ENCODE measurements around the gene LIPM.

Gene LIPM

GRCh38 chr10:88786032-88786770 lies 16.3 kb upstream of the LIPM start:
- H4K20me1 ChIP-seq (ENCODE audit: insufficient read depth, low read length) = no peaks in the 10 kb centered on the region
- H3K4me1 ChIP-seq (ENCODE audit: insufficient read depth, low read length) = no peaks in the 10 kb centered on the region
- H3K79me2 ChIP-seq (ENCODE audit: insufficient read depth, low read length) = no peaks in the 10 kb centered on the region
- H3K9ac ChIP-seq (ENCODE audit: low read depth, low read length) = no peak overlapping the region
- DNase-seq (no peak), ATAC-seq (ENCODE audit: insufficient read depth, low read depth) (no peak)
- H3K4me2 ChIP-seq (ENCODE audit: insufficient read depth, low read length) = no peak overlapping the region
- H2AFZ ChIP-seq (ENCODE audit: low read depth, low read length) = no peak overlapping the region
- H3K36me3 ChIP-seq (ENCODE audit: insufficient read depth, low read length) = no peaks in the 10 kb centered on the region
- TF ChIP-seq CTCF (IDR thresholded peaks at IDR 0.05; ENCODE audit: borderline replicate concordance, extremely low read depth, low read length, poor library complexity, severe bottlenecking) (no peak), EZH2 (IDR thresholded peaks at IDR 0.05; ENCODE audit: borderline replicate concordance, low read depth, low read length, severe bottlenecking) (no peak)
- no peaks in the 10 kb centered on the region for H3K27me3 ChIP-seq (ENCODE audit: insufficient read depth, low read length, poor library complexity)
- no peaks in the 10 kb centered on the region for H3K9me3 ChIP-seq (ENCODE audit: insufficient read depth, low read length, severe bottlenecking)
- no peak overlapping the region for H3K4me3 ChIP-seq (ENCODE audit: low read depth in 1 of 2, low read length in 2 of 2)
- no peak overlapping the region for H3K27ac ChIP-seq (ENCODE audit: low read length)

- H3K9ac ChIP-seq (ENCODE audit: low read depth, low read length) = no peak overlapping the region
- ATAC-seq (ENCODE audit: insufficient read depth, low read depth) = no peak
- DNase-seq = no peak
Measured at GRCh38 chr10:88787463-88787862, 15.1 kb upstream of the LIPM start.

GRCh38 chr10:88788924-88789323 lies 13.6 kb upstream of the LIPM start:
- H3K4me1 ChIP-seq (ENCODE audit: insufficient read depth, low read length) = no peaks in the 10 kb centered on the region

More at GRCh38 chr10:88787463-88787862, 15.1 kb upstream of the LIPM start:
- H3K4me2 ChIP-seq (ENCODE audit: insufficient read depth, low read length) = no peak overlapping the region
- H3K27me3 ChIP-seq (ENCODE audit: insufficient read depth, low read length, poor library complexity) = peaks cover 2% of the 10 kb centered on the region
- no peaks in the 10 kb centered on the region for H3K36me3 ChIP-seq (ENCODE audit: insufficient read depth, low read length)
- H3K9me3 ChIP-seq (ENCODE audit: insufficient read depth, low read length, severe bottlenecking) = no peaks in the 10 kb centered on the region
- H4K20me1 ChIP-seq (ENCODE audit: insufficient read depth, low read length) = no peaks in the 10 kb centered on the region
- TF ChIP-seq CTCF (IDR thresholded peaks at IDR 0.05; ENCODE audit: borderline replicate concordance, extremely low read depth, low read length, poor library complexity, severe bottlenecking) = no peak
- no peak for TF ChIP-seq EZH2 (IDR thresholded peaks at IDR 0.05; ENCODE audit: borderline replicate concordance, low read depth, low read length, severe bottlenecking)
- H3K27ac ChIP-seq (ENCODE audit: low read length) = no peak overlapping the region
- H3K4me1 ChIP-seq (ENCODE audit: insufficient read depth, low read length) = no peaks in the 10 kb centered on the region
- no peaks in the 10 kb centered on the region for H3K79me2 ChIP-seq (ENCODE audit: insufficient read depth, low read length)
- H3K4me3 ChIP-seq (ENCODE audit: low read depth in 1 of 2, low read length in 2 of 2) = no peak overlapping the region
- H2AFZ ChIP-seq (ENCODE audit: low read depth, low read length) = no peak overlapping the region

More at GRCh38 chr10:88788924-88789323, 13.6 kb upstream of the LIPM start:
- Histone ChIP-seq H3K36me3 (ENCODE audit: insufficient read depth, low read length) (no peaks in the 10 kb centered on the region), H3K27ac (ENCODE audit: low read length) (no peak overlapping the region), H2AFZ (ENCODE audit: low read depth, low read length) (no peak overlapping the region), H3K79me2 (ENCODE audit: insufficient read depth, low read length) (no peaks in the 10 kb centered on the region), H3K9me3 (ENCODE audit: insufficient read depth, low read length, severe bottlenecking) (no peaks in the 10 kb centered on the region), H3K27me3 (ENCODE audit: insufficient read depth, low read length, poor library complexity) (peaks cover 3% of the 10 kb centered on the region), H3K4me2 (ENCODE audit: insufficient read depth, low read length) (no peak overlapping the region), H3K9ac (ENCODE audit: low read depth, low read length) (no peak overlapping the region), H3K4me3 (ENCODE audit: low read depth in 1 of 2, low read length in 2 of 2) (no peak overlapping the region), H4K20me1 (ENCODE audit: insufficient read depth, low read length) (no peaks in the 10 kb centered on the region)
- TF ChIP-seq CTCF (IDR thresholded peaks at IDR 0.05; ENCODE audit: borderline replicate concordance, extremely low read depth, low read length, poor library complexity, severe bottlenecking) (no peak), EZH2 (IDR thresholded peaks at IDR 0.05; ENCODE audit: borderline replicate concordance, low read depth, low read length, severe bottlenecking) (no peak)
- ATAC-seq (ENCODE audit: insufficient read depth, low read depth) = no peak
- no peak for DNase-seq
